ENCODE measurements around the gene RANBP3L. TPM values are rescaled to one million over a fixed set of nuclear protein-coding genes. Genes with fewer than 3 reads are reported as not detected.

RANBP3L gene
- polyA plus RNA-seq, result 2.1 and 4.0 TPM in 2 replicates

GRCh38 chr5:36301858-36302603 lies at the start of gene RANBP3L:
RANBP3L (minus strand) TSS chr5:36301902; CDS start chr5:36301416, 486 bp downstream.

GRCh38 chr5:36241631-36242533 lies 59.8 kb downstream of the RANBP3L start, which contains the start of gene NADK2:
NADK2 (minus strand) TSS chr5:36241925; CDS start chr5:36241798, 127 bp downstream.

Other genes starting within 250 kb of the RANBP3L start
- gene UGT3A2, start 235.0 kb downstream of the RANBP3L start, polyA plus RNA-seq, result not detected in 2 replicates
- 72.3 and 79.1 TPM in 2 replicates for gene LMBRD2, start 150.0 kb downstream of the RANBP3L start, polyA plus RNA-seq
- gene SKP2, start 149.8 kb downstream of the RANBP3L start, polyA plus RNA-seq, result 3.3 and 5.6 TPM in 2 replicates
- 20.1 and 24.5 TPM in 2 replicates for gene NADK2, start 60.0 kb downstream of the RANBP3L start, polyA plus RNA-seq